CD4-positive, alpha-beta T cell treated with Interferon gamma for 1 hour (primary cell): ENCODE data around the gene ZNF582.

Experiments
- DNase-seq: peaks from one replicate; pipeline ENCODE4 v3.0.0-alpha.2; 2020

The ZNF582 gene

DNA sequence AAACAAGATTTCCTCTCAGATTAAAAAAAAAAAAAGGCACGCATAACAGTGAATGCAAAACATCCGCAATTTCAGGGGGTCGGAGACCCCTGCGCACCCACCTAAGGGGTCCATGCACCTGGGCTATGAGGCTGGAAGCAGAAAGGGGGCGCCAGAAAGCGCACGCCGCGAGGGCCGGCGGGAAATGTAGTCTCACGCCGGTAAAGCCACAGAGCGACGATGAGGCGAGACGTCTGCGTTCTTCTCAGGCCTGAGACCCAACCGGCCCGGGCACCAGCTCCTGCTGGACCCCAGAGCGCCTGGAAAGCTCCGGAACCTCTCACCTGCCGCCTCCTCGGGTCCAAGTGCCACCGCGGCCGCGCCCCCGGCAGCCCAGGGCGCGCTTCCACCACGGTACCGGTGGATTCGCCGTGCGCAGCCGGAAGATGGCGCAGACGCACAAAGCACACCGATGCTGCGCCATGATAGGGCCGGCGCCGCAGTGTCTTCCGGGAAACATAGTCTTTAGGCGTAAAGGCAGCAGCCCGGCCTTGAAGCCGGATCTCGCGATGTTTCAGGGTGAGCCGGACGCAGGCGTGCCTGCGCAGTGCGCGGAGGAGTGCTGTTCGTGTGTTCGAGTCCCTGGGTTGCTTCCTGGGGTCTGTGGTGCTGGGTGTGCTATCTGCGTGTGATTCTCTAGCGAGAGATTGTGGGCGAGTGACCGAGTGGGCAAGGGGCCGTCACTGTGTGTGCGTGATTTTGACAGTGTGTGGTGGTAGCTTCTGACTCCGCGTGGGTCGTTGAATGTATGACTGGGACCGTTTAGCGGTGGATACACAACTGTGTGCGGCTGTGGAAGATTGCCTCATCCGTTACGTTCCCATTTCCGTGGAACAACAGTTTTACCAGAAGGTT lies at the start of gene ZNF582:
TSS of gene ZNF582 (minus strand) at position 416 of the 894 bp plus-strand sequence. CDS start 1,782 bp downstream, outside the sequence.
- peak; percentile 96 for DNase-seq

DNA sequence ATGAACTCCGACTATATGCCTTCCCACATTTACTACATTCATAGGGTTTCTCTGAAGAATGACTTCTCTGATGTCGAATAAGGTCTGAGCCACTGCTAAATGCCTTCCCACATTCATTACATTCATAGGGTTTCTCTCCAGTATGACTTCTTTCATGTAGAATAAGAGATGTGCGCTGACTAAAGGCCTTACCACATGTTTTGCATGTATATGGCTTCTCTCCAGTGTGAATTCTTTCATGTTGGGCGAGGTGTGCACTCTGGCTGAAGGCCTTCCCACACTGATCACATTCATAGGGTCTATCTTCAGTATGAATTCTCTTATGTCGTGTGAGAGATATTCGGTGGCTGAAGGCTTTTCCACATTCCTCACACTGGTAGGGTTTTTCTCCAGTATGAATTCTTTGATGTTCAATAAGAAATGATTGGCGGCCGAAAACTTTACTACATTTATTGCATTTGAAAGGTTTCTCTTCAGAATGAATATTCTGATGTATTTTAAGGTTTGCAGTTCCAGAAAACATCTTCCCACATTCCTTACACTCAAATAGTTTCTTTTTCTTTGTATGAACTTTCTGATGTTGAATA lies 48.0 kb upstream of the ZNF582 start:
- no peak for DNase-seq

DNA sequence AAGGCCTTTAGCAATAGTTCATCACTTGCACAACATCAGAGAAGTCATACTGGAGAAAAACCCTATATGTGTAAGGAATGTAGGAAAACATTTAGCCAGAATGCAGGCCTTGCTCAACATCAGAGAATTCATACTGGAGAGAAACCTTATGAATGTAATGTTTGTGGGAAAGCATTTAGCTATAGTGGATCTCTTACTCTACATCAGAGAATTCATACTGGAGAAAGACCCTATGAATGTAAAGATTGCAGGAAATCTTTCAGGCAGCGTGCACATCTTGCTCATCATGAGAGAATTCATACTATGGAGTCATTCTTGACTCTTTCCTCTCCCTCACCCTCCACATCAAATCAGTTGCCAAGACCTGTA lies 30.6 kb upstream of the ZNF582 start:
- no peak for DNase-seq

DNA sequence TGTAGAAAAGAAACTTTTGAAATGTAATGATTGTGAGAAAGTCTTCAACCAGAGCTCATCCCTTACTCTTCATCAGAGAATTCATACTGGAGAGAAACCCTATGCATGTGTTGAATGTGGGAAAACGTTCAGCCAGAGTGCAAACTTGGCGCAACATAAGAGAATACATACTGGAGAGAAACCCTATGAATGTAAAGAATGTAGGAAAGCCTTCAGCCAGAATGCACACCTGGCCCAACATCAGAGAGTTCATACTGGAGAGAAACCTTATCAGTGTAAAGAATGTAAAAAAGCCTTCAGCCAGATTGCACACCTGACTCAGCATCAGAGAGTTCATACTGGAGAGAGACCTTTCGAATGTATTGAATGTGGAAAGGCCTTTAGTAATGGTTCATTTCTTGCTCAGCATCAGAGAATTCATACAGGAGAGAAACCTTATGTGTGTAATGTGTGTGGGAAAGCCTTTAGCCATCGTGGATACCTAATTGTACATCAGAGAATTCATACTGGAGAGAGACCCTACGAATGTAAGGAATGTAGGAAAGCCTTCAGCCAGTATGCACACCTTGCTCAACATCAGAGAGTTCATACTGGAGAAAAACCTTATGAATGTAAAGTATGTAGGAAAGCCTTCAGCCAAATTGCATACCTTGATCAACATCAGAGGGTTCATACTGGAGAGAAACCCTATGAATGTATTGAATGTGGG lies 30.1 kb upstream of the ZNF582 start:
- no peak for DNase-seq

DNA sequence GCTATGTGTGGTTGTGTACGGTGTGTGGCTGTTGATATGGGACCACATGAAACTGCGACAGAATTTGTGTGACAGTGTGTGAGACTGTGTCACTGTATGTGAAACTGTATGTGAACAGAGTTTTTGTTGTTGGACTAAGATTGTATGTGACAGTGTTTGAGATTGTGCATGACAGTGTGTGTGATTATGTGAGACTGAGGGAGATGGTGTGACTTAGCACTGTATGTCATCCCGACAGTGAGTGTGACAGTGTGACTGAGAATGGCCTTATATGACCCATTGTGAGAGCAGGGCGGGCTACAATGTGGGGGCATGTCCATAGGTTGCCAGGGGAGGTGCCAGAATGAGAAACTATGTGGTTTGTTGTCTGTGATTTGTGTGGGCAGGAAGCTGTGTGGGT lies 11.7 kb upstream of the ZNF582 start:
- DNase-seq, result no peak

DNA sequence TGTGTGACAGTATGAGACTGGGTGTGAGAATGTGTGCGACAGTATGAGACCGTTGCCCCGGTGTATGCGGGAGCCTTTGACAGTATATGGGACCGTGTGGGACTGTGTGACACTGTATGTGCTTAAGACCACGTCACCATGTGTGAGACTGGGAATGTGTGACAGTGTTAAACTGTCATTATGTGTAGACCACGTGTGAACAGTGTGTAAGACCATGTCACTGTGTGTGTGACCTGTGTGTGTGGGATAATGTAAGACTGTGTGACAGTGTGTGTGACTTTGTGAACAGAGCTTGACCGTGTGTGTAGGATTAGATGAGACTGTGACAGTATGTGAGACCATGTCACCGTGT lies 11.3 kb upstream of the ZNF582 start:
- DNase-seq, result peak; percentile 6

DNA sequence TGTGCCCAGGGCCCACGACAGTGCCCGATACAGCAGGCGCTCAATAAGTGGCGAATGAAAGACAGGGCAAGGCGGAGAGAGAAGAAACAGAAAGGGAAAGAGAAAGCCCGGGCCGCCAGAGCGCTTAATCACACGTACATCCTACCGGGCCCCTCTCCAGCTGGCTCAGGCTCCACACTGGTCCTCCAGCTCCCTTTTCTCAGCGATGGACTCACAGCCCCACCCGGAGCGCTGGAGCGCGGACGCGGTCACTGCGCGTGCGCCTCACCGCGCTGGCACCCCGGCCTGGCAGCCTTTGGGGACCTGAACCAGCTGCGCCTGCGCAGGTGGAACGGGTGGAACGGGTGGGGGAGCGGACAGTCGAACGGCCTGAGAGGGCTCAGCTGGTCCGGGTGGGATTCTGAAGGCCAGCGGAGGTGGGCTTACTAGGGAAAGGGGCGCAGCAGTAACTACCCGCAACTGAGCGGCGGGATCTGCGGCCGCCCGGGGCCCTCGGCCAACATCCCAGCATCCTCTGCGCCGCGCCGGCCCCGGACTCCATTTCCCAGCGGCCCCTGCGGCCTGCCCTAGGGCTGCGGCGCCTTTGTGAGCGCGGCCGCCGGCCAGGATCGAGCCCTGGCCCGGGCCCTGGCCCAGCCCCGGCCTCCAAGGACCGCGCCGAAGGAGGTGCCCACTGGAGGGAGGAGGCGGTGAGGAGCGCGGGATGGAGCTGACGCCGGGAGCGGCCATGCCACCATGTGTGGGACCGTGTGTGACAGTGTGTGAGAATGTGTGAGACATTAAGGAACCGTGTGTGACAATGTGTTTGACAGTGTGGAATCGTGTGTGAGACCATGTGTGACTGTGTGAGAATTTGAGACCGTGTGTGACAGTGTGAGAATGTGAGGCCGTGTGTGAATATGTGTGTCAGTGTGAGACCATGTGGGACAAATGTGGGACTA lies 10.7 kb upstream of the ZNF582 start, which contains the start of gene ZNF583:
TSS of gene ZNF583 (plus strand) at position 569 of the 941 bp plus-strand sequence. CDS start 2,783 bp downstream, outside the sequence.
- DNase-seq, result peak; percentile 93

DNA sequence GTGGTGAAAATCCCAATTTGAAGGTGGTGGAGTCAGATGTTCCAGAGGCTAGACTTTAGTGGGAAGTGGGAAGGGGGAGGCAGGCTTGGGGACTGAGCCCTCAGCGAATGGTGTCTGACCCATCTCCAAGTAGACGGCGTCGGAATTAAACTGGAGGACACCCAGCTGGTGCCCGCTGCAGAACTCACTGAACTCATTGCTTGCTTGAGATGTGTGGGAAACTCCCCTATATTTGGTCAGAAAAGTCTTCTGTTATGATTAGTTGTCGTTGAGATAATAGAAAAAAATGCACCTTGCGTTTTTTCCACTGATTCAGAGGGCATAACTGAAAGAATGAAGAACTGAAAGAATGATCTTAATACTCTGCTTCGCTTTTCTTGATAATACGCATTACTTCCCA lies 9.9 kb upstream of the ZNF582 start:
- no peak for DNase-seq

DNA sequence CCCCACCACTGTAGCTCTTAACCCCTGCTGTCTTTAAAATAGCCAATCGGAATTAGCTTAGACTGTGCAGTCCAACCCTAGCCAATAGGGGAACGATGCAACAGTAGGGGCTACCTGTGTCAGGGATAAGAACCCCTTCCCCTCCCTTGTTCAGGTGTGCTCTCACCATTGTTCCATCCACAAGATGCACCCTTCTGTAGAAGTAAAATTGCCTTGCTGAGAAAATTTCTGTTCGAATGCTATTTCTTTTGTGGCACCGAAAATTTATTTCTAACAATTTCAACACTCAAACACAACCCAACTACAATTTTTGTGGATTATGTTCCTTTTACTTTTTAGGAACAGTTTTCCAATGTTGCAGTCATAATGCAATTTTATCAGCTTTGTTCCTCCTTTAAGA lies 7.2 kb upstream of the ZNF582 start:
- DNase-seq, result no peak

DNA sequence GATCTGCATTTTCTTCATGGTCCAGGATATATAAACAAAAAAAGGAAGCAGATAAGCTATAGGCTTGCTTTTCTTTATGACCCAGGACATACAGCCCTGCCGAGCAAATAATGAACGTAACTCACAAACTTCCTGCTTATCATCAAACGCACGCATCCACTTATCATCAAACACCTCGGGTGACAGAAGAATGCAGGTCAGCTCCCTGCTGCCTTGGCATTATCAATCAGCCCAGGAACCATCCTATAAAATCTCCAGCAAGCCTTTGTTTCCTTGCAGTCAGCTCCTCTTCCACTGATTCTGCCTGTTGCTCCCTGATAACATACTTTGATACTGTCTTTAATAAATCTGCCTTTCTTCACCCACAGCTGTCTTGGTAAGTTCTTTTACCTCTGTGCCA lies 5.5 kb upstream of the ZNF582 start:
- no peak for DNase-seq

DNA sequence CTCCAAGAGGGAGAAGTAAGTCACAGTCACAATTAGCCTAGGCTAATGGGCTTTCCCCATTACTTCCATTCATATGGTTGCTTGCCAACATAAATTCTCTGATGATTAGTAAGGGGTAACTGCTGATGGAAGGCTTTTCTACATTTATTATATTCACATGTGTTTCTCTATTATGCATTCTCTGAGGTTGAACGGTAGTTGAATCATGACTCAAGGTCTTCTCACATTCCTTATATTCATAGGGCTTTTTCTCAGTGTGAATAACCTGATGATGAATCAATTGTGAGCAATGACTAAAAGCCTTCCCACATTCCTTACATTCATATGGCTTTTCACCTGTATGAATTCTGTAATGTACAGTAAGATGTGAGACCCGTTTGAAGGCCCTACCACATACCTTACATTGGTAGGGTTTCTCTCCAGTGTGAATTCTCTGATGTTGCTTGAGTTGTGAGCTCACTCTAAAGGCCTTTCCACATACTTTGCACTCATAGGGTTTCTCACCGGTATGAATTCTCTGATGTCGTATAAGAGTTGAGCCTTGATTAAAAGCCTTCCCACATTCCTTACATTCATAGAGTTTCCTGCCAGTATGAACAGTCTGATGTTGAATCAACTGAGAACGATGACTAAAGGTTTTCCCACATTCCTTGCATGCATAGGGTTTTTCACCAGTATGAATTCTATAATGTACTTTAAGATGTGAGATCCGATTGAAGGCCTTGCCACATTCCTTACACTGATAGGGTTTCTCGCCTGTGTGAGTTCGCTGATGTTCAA lies 9.3 kb downstream of the ZNF582 start:
- DNase-seq, result no peak

DNA sequence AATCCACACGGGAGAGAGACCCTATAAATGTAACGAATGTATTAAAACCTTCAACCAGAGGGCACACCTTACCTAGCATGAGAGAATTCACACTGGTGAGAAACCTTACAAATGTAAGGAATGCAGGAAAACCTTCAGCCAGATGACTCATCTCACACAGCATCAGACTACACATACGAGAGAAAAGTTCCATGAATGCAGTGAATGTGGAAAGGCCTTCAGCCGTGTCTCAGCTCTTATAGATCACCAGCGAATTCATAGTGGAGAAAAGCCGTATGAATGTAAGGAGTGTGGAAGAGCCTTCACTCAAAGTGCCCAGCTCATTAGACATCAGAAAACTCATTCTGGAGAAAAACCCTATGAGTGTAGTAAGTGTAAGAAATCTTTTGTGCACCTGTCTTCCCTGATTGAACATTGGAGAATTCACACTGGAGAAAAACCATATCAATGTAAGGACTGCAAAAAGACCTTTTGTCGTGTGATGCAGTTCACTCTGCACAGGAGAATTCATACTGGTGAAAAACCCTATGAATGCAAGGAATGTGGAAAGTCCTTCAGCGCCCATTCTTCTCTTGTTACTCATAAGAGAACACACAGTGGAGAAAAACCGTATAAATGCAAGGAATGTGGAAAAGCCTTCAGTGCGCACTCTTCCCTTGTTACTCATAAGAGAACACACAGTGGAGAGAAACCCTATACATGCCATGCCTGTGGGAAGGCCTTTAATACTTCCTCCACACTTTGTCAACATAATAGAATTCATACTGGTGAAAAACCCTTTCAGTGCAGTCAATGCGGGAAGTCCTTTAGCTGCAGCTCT lies 16.0 kb downstream of the ZNF582 start:
- no peak for DNase-seq

DNA sequence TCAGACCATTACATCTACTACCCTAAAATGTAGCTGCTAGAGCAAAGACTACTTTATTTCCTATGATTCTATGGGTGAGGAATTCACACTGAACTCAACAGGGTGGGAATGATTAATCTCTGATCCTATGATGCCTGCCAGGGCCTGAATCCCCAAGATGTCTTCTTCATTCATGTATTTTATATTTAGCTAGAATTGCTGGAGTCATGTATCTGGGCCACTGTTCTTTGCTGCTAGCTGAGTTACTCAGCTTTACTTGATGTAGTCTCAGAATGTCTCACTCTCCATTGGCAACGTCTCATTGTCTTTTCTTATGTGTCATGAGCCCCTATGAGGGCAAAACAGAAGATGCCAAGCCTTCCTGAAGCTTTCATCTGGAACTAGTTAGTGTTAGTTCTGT lies 21.1 kb downstream of the ZNF582 start:
- no peak for DNase-seq

DNA sequence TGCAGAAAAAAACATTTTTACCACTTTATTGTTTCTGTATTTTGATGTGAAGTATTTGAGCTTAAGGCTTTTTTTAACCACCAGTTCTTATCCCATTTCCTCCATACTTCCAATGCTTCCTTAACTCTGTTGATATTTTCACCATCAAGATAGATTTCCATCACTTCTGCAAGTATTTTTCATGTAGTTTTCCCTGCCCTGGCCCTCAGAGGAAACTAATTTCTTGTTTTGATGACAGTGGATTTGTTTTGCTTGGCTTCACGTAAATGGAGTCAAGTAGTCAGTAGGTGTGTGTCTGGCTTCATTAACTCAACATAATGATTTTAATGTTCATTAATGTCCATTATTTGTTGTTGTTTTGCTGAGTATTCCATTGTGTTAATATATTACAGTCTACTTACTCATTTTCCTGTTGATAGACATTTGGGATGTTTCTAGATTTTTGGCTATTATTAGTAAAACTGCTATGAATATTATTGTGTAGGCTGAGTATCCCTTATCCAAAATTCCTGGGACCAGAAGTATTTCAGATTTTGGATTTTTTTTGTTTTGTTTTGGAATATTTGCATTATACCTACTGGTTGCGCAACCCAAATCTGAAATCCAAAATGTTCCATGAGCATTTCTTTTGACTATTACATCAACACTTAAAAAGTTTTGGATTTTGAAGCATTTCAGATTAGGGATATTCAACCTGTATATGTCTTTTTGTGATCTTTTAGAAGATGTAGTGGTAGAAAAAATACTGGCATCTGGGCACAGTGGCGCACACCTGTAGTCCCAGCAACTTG lies 23.3 kb downstream of the ZNF582 start:
- DNase-seq, result no peak

DNA sequence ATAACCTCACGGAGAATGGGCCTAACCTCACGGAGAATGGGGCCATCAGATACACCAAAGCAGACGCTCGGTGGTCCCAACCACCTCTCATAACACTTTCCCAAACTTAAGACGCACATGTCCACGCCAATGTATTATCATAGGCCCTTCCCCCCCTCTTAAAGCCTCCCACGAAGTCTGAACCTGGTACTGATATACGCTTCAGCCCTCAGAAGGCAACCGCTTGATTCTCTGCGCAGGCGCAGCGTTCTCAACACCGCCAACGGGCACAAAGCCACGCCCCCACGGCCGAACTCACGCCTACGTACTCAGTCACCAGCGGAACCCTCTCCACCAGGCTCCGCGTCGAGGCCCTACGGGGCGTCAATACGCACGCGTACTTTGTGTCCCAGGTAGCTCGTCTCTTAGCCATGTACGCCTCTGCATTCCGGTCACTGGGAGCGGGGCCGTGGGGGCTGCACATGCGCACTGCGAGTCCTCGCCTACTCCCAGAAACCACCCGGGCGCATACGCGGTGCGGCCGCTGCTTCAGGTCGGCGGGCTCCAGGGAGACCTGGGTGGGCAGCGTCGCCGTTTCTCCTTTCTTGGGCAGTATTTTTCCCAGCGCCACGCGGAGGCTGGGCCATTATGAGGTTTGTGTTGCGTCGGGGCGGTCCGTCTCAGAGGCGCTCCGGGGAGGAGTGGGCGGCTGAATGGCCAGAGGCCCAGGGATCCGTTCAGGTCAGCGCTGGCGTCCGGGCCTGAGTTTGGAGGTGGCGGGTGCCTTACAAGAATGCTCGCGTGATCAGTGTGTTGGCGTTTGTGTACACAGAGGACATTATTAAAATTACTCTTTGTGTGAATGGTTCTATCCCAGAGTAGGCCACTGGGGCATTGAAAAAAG lies 25.3 kb downstream of the ZNF582 start:
- DNase-seq, result peak; percentile 94

DNA sequence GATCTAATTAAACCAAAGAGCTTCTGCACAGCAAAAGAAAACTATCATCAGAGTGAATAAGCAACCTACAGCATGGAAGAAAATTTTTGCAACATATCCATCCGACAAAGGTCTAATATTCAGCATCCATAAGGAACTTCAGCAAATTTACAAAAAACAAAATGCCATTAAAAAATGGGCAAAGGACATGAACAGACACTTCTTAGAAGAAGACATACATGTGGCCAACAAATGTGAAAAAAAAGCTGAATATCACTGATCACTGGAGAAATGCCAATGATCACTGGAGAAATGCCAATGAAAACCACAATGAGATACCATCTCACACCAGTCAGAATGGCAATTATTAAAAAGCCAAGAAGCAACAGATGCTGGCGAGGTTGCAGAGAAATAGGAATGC lies 32.5 kb downstream of the ZNF582 start:
- no peak for DNase-seq

DNA sequence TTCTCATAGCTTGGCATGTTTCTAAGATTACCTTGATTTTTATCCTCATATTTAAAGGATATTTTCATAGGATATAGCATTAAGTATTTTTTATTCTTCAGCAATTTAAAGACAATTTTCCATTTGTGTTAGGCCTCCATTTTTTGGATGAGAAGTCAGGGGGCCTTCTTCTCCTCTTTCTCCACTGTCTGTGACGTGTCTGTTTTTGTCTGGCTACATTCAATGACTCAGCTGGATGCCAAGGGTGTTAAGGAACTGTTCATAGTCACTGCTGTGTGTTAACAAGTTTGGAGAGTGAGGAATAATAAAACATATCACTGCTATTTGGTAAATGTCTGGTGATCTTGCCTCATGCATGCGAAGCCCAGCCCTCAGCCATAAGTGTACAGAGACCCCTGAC lies 36.4 kb downstream of the ZNF582 start:
- no peak for DNase-seq

DNA sequence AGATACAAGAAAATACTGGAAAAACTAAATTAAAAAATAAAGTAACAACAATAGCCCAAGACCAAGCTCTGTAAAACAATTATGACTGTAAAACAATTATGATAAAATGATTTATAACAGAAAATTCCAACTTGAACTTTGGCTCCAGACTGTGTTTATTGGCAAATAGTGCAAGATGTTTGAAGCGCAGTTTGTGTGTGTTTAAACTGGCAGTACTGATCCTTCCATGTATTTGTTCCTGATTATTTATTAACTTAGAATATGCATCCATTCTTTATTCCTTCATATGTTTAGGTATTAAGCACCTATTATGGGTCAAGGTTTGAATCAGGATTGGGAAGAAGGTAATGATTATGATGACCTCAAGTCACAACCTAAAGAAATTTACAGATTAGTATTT lies 37.8 kb downstream of the ZNF582 start:
- DNase-seq, result no peak

DNA sequence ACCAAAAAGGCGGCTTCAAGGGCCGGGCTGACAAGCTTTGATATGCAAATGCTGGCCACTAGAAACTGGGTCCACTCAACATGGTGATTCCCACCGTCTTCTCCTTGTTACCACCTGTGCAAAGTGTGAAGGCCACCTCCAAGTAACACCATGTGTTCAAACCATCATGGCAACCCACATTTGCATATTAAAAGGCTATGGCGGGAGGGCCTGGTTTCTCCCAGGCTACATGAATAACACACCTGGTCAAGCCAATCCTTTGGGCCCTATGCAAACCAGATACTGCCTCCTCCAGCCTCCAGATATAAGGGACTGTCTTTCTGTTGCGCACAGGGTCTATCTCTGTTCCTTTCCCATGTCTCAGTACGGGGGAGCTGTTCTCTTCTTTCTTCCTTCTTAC lies 42.1 kb downstream of the ZNF582 start:
- DNase-seq, result no peak
